Activated T-cell treated with anti-CD3 and anti-CD28 coated beads, Interleukin-2, amount 50 U/mL, for 4 hours (primary cell): ENCODE data around the gene IRF6. TPM values are rescaled to one million over a fixed set of nuclear protein-coding genes. Genes with fewer than 3 reads are reported as not detected.
"Not testable (repeated sequence)": the region's sequence is repeated elsewhere in the genome, so short reads cannot be mapped to it uniquely, and the experiment has no call there.

Experiments
- ATAC-seq, 2 donors: fragments of 200-7000 bp; cut with Tn5 transposase; one replicate each; pipeline ENCODE4 v1.10.0; 2021
- DNase-seq: peaks from one replicate; pipeline ENCODE4 v3.0.0-alpha.2; 2020
- H3K27me3 Mint-ChIP-seq: one replicate; pipeline ENCODE4 v1.8.0; 2021; ENCODE audit warnings: low read depth, mixed read lengths
- H3K36me3 Mint-ChIP-seq: one replicate; pipeline ENCODE4 v1.8.0; 2022; ENCODE audit warnings: mixed read lengths; ENCODE audit not compliant: insufficient read depth
- H3K4me1 Mint-ChIP-seq: one replicate; pipeline ENCODE4 v1.8.0; 2021; ENCODE audit warnings: low read depth, mixed read lengths
- H3K4me3 Mint-ChIP-seq: one replicate; pipeline ENCODE4 v1.8.0; 2021; ENCODE audit warnings: mild to moderate bottlenecking, moderate library complexity, mixed read lengths
- H3K9me3 Mint-ChIP-seq: one replicate; pipeline ENCODE4 v1.8.0; 2021; ENCODE audit warnings: mixed read lengths
- total RNA-seq, 3 donors: library from RNA; stranded (reverse); gene quantifications; one replicate each; pipeline ENCODE4 v1.2.1, GENCODE V29; 2021

IRF6 gene
- total RNA-seq, 3 donors from 2014 or later, result 0.11 to 0.15 (median 0.13) TPM

GRCh38 chr1:209810783-209811182 lies 4.8 kb upstream of the IRF6 start:
- Mint-ChIP-seq H3K27me3 (no peaks in the 10 kb centered on the region), H3K9me3 (no peaks in the 10 kb centered on the region), H3K36me3 (no peaks in the 10 kb centered on the region), H3K4me3 (no peak overlapping the region), H3K4me1 (peaks cover 15% of the 10 kb centered on the region)
- DNase-seq (no peak), ATAC-seq (no peak)

GRCh38 chr1:209809611-209810010 lies 3.7 kb upstream of the IRF6 start:
- Mint-ChIP-seq H3K36me3 (no peaks in the 10 kb centered on the region), H3K9me3 (no peaks in the 10 kb centered on the region), H3K4me3 (no peak overlapping the region), H3K4me1 (peaks cover 11% of the 10 kb centered on the region), H3K27me3 (no peaks in the 10 kb centered on the region)
- ATAC-seq (no peak), DNase-seq (no peak)

GRCh38 chr1:209808059-209808581 lies 2.2 kb upstream of the IRF6 start:
- no peaks in the 10 kb centered on the region for H3K27me3 Mint-ChIP-seq
- no peak overlapping the region for H3K4me3 Mint-ChIP-seq
- no peaks in the 10 kb centered on the region for H3K36me3 Mint-ChIP-seq
- no peaks in the 10 kb centered on the region for H3K9me3 Mint-ChIP-seq
- H3K4me1 Mint-ChIP-seq, result peaks cover 11% of the 10 kb centered on the region
- ATAC-seq (no peak), DNase-seq (no peak)

GRCh38 chr1:209807509-209807908 lies 1.6 kb upstream of the IRF6 start:
- ATAC-seq (no peak), DNase-seq (no peak)
- Mint-ChIP-seq H3K27me3 (no peaks in the 10 kb centered on the region), H3K9me3 (no peaks in the 10 kb centered on the region), H3K4me1 (peaks cover 11% of the 10 kb centered on the region), H3K4me3 (no peak overlapping the region), H3K36me3 (no peaks in the 10 kb centered on the region)

GRCh38 chr1:209805341-209805781 lies 581 bp downstream of the IRF6 start:
- Mint-ChIP-seq H3K27me3 (peaks cover 6% of the 10 kb centered on the region), H3K4me1 (peaks cover 11% of the 10 kb centered on the region), H3K9me3 (no peaks in the 10 kb centered on the region), H3K36me3 (no peaks in the 10 kb centered on the region), H3K4me3 (peak overlapping the region; percentile 72)
- no peak for ATAC-seq
- no peak for DNase-seq

GRCh38 chr1:209803568-209803967 lies 2.4 kb downstream of the IRF6 start:
- peaks cover 6% of the 10 kb centered on the region for H3K27me3 Mint-ChIP-seq
- H3K4me1 Mint-ChIP-seq, result peaks cover 11% of the 10 kb centered on the region
- H3K4me3 Mint-ChIP-seq, result no peak overlapping the region
- DNase-seq (no peak), ATAC-seq (no peak)
- H3K36me3 Mint-ChIP-seq, result no peaks in the 10 kb centered on the region
- H3K9me3 Mint-ChIP-seq, result no peaks in the 10 kb centered on the region

- no peaks in the 10 kb centered on the region for H3K9me3 Mint-ChIP-seq
- H3K4me1 Mint-ChIP-seq, result peaks cover 11% of the 10 kb centered on the region
- peaks cover 6% of the 10 kb centered on the region for H3K27me3 Mint-ChIP-seq
- no peak overlapping the region for H3K4me3 Mint-ChIP-seq
- ATAC-seq, result no peak
- DNase-seq, result no peak
- H3K36me3 Mint-ChIP-seq, result no peaks in the 10 kb centered on the region
Observed at GRCh38 chr1:209802780-209803152, 3.2 kb downstream of the IRF6 start.

GRCh38 chr1:209802117-209802779 lies 3.7 kb downstream of the IRF6 start:
- Mint-ChIP-seq H3K36me3 (no peaks in the 10 kb centered on the region), H3K4me1 (peaks cover 11% of the 10 kb centered on the region), H3K4me3 (no peak overlapping the region), H3K9me3 (no peaks in the 10 kb centered on the region), H3K27me3 (peaks cover 6% of the 10 kb centered on the region)
- DNase-seq (no peak), ATAC-seq (no peak)

GRCh38 chr1:209800984-209801834 lies 4.7 kb downstream of the IRF6 start:
- DNase-seq (no peak), ATAC-seq (no peak)
- H3K4me3 Mint-ChIP-seq, result no peak overlapping the region
- peaks cover 9% of the 10 kb centered on the region for H3K4me1 Mint-ChIP-seq
- no peaks in the 10 kb centered on the region for H3K9me3 Mint-ChIP-seq
- H3K27me3 Mint-ChIP-seq, result peaks cover 8% of the 10 kb centered on the region
- H3K36me3 Mint-ChIP-seq, result no peaks in the 10 kb centered on the region

GRCh38 chr1:209797978-209798639 lies 7.8 kb downstream of the IRF6 start:
- DNase-seq, result no peak
- Mint-ChIP-seq H3K36me3 (no peaks in the 10 kb centered on the region), H3K27me3 (peaks cover 26% of the 10 kb centered on the region), H3K4me1 (no peaks in the 10 kb centered on the region), H3K9me3 (peaks cover 3% of the 10 kb centered on the region), H3K4me3 (no peak overlapping the region)
- no peak for ATAC-seq

DNA sequence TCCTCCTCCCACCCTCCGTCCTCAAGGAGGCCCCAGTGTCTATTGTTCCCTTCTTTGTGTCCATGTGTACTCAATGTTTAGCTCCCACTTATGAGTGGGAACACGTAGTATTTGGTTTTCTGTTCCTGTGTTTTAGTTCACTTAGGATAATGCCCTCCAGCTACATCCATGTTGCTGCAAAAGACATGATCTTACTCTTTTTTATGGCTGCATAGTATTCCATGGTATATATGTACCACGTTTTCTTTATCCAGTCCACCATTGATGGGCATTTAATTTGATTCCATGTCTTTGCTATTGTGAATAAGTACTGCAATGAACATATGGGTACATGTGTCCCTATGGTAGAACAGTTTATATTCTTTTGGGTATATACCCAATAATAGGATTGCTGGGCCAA lies 12.2 kb downstream of the IRF6 start:
- DNase-seq, H3K4me1 Mint-ChIP-seq, H3K9me3 Mint-ChIP-seq, H3K4me3 Mint-ChIP-seq, H3K36me3 Mint-ChIP-seq, ATAC-seq: not testable (repeated sequence)
- peaks cover 30% of the 10 kb centered on the region for H3K27me3 Mint-ChIP-seq

DNA sequence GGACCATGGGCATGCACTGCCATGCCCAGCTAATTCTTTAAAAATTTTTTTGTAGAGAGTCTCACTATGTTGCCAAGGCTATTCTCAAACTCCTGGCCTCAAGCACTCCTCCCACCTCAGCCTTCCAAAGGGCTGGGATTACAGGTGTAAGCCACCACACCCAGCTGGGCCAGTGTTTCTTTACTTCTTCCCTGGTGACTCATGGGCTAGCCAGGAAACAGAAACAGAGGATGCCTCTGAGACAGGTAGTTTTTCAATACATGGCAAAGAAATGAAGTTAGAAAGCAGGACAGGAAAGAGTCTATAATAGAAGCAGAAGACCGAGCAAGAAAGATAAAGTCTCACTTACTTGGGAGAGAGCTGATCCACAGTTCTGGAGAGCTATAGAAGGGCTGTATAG lies 14.0 kb downstream of the IRF6 start:
- no peak overlapping the region for H3K4me3 Mint-ChIP-seq
- peaks cover 39% of the 10 kb centered on the region for H3K27me3 Mint-ChIP-seq
- no peaks in the 10 kb centered on the region for H3K4me1 Mint-ChIP-seq
- ATAC-seq (no peak), DNase-seq (no peak)
- H3K36me3 Mint-ChIP-seq, result no peaks in the 10 kb centered on the region
- peaks cover 3% of the 10 kb centered on the region for H3K9me3 Mint-ChIP-seq

GRCh38 chr1:209790286-209791193 lies 15.4 kb downstream of the IRF6 start:
- Mint-ChIP-seq H3K4me1 (no peaks in the 10 kb centered on the region), H3K4me3 (no peak overlapping the region), H3K36me3 (no peaks in the 10 kb centered on the region), H3K27me3 (peaks cover 38% of the 10 kb centered on the region), H3K9me3 (peaks cover 3% of the 10 kb centered on the region)
- no peak for DNase-seq
- ATAC-seq, result no peak

DNA sequence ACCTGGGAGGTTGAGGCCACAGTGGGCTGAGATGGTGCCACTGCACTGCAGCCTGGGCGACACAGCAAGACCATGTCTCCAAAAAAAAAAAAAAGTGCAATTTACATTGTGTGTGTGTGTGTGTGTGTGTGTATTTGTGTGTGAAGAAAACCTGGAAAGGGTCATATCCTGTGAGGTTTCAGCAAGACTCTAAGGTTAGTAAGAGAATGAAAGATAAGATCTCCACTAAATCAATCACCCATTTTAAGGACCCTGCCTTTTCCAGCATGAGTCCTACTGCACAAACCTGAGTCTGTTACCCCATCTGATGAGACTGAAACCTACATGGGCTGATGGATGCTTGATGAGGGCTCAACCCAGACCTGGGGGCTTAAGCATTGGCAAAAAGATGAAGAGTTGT lies 16.7 kb downstream of the IRF6 start:
- peaks cover 11% of the 10 kb centered on the region for H3K4me1 Mint-ChIP-seq
- no peak for DNase-seq
- no peak overlapping the region for H3K4me3 Mint-ChIP-seq
- peaks cover 3% of the 10 kb centered on the region for H3K9me3 Mint-ChIP-seq
- H3K36me3 Mint-ChIP-seq, result peaks cover 2% of the 10 kb centered on the region
- ATAC-seq, result no peak
- H3K27me3 Mint-ChIP-seq, result peaks cover 27% of the 10 kb centered on the region
